GM18511 (cell line): ENCODE results near the gene INMT.
A peak's percentile ranks its signal among the peaks of the same experiment; 100 is the strongest.
"Not testable (repeated sequence)": the region's sequence is repeated elsewhere in the genome, so short reads cannot be mapped to it uniquely, and the experiment has no call there.

Source experiments
- ATAC-seq: cut with Tn5 transposase; IDR thresholded peaks from one replicate; pipeline ENCODE4 v1.9.1; 2021; ENCODE audit warnings: mild to moderate bottlenecking, moderate library complexity; ENCODE audit not compliant: unreplicated experiment

The INMT gene

DNA sequence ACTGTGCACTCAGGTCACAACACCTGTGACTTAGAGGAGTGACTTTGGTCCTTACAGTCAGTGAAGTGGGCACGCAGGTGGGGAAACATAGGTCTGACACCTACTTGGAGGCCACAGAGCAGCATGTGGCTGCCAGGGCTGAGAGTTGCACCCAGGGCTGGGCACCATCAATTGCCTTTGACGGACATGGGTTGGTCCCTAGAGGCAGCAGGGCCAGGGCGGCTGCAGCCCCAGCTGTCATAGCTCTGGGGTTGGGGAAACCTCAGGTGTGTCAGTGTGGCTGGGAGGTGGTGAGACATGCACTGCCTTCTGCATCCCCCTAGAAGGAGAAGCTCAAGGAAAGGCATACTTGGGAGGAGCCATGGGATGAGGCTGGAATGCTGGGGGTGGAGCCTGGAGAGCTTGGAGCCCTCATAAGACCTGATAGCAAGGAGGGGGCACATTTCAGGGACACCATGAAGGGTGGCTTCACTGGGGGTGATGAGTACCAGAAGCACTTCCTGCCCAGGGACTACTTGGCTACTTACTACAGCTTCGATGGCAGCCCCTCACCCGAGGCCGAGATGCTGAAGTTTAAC, at the start of gene INMT:
INMT (plus strand) TSS at position 440 of the 578 bp plus-strand sequence; CDS start at position 456, 16 bp downstream.
- ATAC-seq, result no peak

DNA sequence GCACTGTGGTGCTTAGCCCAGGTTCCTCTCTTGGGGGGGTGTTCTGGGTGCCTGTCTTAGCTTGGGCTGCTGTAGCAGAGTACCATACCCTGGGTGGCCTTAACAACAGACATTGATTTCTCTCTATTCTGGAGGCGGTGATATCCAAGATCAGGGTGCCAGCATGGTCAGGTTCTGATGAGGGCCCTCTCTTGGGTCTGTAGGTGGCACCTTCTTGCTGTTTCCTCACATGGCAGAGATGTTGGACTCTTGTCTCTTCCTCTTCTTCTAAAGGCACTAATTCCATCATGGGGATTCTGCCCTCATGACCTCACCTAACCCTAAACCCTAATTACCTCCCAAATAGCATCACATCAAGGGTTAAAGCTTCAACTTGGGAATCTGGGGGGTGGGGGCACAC, 49.7 kb upstream of the INMT start:
- no peak for ATAC-seq

- no peak for ATAC-seq
Observed at GRCh38 chr7:30703756-30704155, 48.2 kb upstream of the INMT start.

GRCh38 chr7:30705008-30705407, 46.9 kb upstream of the INMT start:
- ATAC-seq, result no peak

- ATAC-seq, result no peak
Observed at GRCh38 chr7:30705596-30705995, 46.3 kb upstream of the INMT start.

GRCh38 chr7:30706316-30706715, 45.6 kb upstream of the INMT start:
- no peak for ATAC-seq

GRCh38 chr7:30706908-30707307, 45.0 kb upstream of the INMT start:
- no peak for ATAC-seq

- no peak for ATAC-seq
Observed at GRCh38 chr7:30707391-30708357, 44.3 kb upstream of the INMT start.

- ATAC-seq, result no peak
Observed at GRCh38 chr7:30708412-30708811, 43.5 kb upstream of the INMT start.

DNA sequence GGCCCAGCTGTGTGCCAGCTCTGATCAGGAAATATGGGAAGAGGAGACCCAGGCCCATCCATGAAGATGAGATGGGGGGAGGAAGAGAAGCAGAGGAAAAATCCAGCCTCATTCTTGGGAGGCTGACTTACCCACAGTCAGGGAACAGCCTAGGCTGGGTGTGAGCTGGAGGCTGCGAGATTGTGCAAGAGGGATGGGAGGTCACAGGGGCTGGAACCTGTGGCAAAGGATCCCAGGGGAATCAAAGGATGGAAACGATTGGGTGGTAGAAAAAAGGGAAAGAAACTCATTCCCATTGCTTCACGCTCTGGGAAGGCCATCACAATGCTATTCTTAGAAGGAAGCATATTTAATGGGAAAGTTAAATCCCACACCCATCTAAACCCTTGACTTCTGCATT, 43.0 kb upstream of the INMT start:
- no peak for ATAC-seq

- ATAC-seq, result no peak
Observed at GRCh38 chr7:30709549-30709948, 42.4 kb upstream of the INMT start.

DNA sequence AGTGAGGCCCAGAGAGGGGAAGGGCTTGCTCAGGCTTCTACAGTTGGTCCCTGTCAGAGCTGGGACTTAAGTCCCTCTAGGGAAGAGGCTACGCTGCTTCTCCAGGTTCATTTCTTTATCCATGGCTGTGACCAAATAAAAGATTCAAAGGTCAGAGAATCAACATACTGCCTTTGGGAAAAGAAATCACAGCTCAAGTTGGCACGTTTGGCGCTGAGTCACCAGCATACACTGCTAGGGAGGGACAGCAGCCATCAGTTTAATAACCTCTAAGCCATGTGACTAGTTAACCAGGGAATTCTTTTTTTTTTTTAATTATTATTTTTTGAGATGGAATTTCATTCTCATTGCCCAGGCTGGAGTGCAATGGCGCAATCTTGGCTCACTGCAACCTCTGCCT, 41.3 kb upstream of the INMT start:
- ATAC-seq, result no peak

GRCh38 chr7:30713392-30713791, 38.5 kb upstream of the INMT start:
- no peak for ATAC-seq

DNA sequence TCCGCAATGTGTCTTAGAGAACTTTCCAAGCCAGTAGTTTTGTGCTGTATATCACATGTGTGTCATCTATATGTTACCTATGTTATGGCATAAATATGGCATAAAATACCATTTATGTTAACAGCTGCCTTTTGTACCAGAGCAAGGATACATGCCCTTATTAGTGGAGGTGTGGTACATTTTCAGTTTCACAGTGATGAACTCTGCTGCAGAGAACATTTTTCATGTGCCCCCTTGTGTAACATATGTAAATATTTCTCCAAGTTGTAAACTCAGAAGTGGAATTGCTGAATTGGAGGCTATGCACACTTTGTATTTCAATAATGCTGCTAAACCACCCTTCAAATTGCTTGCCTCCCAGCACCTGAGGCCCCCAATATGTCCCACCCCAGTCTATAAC, 37.8 kb upstream of the INMT start:
- no peak for ATAC-seq

GRCh38 chr7:30717181-30717580, 34.8 kb upstream of the INMT start:
- no peak for ATAC-seq

DNA sequence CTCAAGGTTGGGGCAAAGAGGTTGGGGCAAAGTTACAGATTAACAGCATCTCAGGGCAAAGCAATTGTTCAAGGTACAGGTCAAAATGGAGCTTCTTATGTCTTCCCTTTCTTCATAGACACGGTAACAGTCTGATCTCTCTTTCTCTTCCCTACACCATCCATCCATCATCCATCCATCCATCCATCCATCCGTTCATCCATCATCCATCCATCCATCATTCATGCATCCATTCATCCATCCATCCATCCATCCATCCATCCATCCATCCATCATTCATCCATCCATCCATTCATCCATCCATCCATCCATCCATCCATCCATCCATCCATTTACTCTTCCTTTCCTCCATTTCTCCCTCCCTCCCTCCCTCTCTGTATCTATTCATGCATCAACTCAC, 32.5 kb upstream of the INMT start:
- not testable (repeated sequence) for ATAC-seq

- ATAC-seq, result no peak
Observed at GRCh38 chr7:30721211-30721610, 30.7 kb upstream of the INMT start.

- no peak for ATAC-seq
Observed at GRCh38 chr7:30722187-30722586, 29.7 kb upstream of the INMT start.

GRCh38 chr7:30722671-30723070, 29.3 kb upstream of the INMT start:
- no peak for ATAC-seq

GRCh38 chr7:30723776-30724175, 28.2 kb upstream of the INMT start:
- ATAC-seq, result no peak

GRCh38 chr7:30726296-30727006, 25.5 kb upstream of the INMT start:
- peak; percentile 20 for ATAC-seq
